ENCODE results near the gene TPRA1. TPM values are rescaled to one million over a fixed set of nuclear protein-coding genes. Genes with fewer than 3 reads are reported as not detected.
A peak's percentile ranks its signal among the peaks of the same experiment; 100 is the strongest.

The TPRA1 gene
- total and polyA plus RNA-seq, 9 of the 15 experiments (the other 6 are each of a cell fraction or from before 2014, with no cell fraction given): 0.66 to 21.5 (median 11.1) TPM

- TF ChIP-seq NR2C2 (CRISPR knock-in tag; IDR thresholded peaks at IDR 0.05): no peak
- TF ChIP-seq NR2C2 (tag; IDR thresholded peaks at IDR 0.05): 0 out of 2 replicates have a peak, but pooled peaks have one; percentile 40
- TF ChIP-seq POLR2A (conservative IDR thresholded peaks at IDR 0.05): no peak
- no peak for TF ChIP-seq HNRNPK (IDR thresholded peaks at IDR 0.05; ENCODE audit: low read depth, low read length, poor library complexity, severe bottlenecking)
- TF ChIP-seq GTF2E2 (tag; IDR thresholded peaks at IDR 0.05): no peak
- TF ChIP-seq PHB2 (IDR thresholded peaks at IDR 0.05; ENCODE audit: low read depth): no peak
- TF ChIP-seq NFXL1 (CRISPR knock-in tag; IDR thresholded peaks at IDR 0.05): no peak
- TF ChIP-seq L3MBTL2 (IDR thresholded peaks at IDR 0.05): peak; percentile 100
- TF ChIP-seq PBX2 (CRISPR knock-in tag; IDR thresholded peaks at IDR 0.05; ENCODE audit: low read depth): peak; percentile 11; the same call in 1 of the 2 replicates
- no peak for TF ChIP-seq PBX2 (tag; conservative IDR thresholded peaks at IDR 0.05; ENCODE audit: low read depth)
- no peak for TF ChIP-seq MCM3 (IDR thresholded peaks at IDR 0.05)
- no peak for TF ChIP-seq SOX6 (IDR thresholded peaks at IDR 0.05)
- TF ChIP-seq ZNF644 (tag; IDR thresholded peaks at IDR 0.05; ENCODE audit: low read depth): 0 out of 2 replicates have a peak, but pooled peaks have one; percentile 59
- TF ChIP-seq NR4A1 (CRISPR knock-in tag; IDR thresholded peaks at IDR 0.05): no peak
- no peak for TF ChIP-seq NR4A1 (tag; IDR thresholded peaks at IDR 0.05)
- TF ChIP-seq ZNF174 (CRISPR knock-in tag; IDR thresholded peaks at IDR 0.05): no peak
- no peak for TF ChIP-seq ZBTB34 (CRISPR knock-in tag; IDR thresholded peaks at IDR 0.05)
- TF ChIP-seq ZNF395 (CRISPR knock-in tag; IDR thresholded peaks at IDR 0.05): peak; percentile 81; the same call in 1 of the 2 replicates
- no peak for TF ChIP-seq MLLT1 (IDR thresholded peaks at IDR 0.05)
- TF ChIP-seq FOXK1 (CRISPR knock-in tag; IDR thresholded peaks at IDR 0.05; ENCODE audit: borderline replicate concordance): no peak
- TF ChIP-seq TEAD2 (tag; IDR thresholded peaks at IDR 0.05): no peak
- TF ChIP-seq SAP30 (IDR thresholded peaks at IDR 0.05; ENCODE audit: borderline replicate concordance, insufficient read depth, low read depth, low read length, poor library complexity, severe bottlenecking): no peak
Measured at GRCh38 chr3:127628788-127629466, 38.4 kb upstream of the TPRA1 start, which contains the start of gene PODXL2 (continued).
